K562 (cell line): ENCODE data around the gene ORAI3. TPM values are rescaled to one million over a fixed set of nuclear protein-coding genes. Genes with fewer than 3 reads are reported as not detected.

ENCODE experiments used
- BHLHE40 ChIP-seq: IDR thresholded peaks from 2 replicates; pipeline ENCODE4 v1.6.1; 2011; ENCODE audit warnings: low read length, improper control_type of control experiment
- BRCA1 ChIP-seq, 2 experiments: fragments of 450-650 bp in 1 of 2; sonication (generic) in 1 of 2; formaldehyde crosslinking in 1 of 2; IDR thresholded peaks; 2 replicates each; pipeline versions ENCODE4 v1.5.0 to v1.6.1; 2017 to 2020; ENCODE audit warnings: mild to moderate bottlenecking in 1 of 2, missing genetic modification reagents in 1 of 2
- HCFC1 ChIP-seq: IDR thresholded peaks from 2 replicates; pipeline ENCODE4 v1.6.1; 2012; ENCODE audit warnings: low read depth, low read length, improper control_type of control experiment
- HNRNPUL1 ChIP-seq: fragments of 200-400 bp; formaldehyde crosslinking; IDR thresholded peaks from 2 replicates; pipeline ENCODE4 v1.6.1; 2017; ENCODE audit warnings: low read length
- JUNB ChIP-seq: fragments of 450-650 bp; formaldehyde crosslinking; conservative IDR thresholded peaks from 2 replicates; pipeline ENCODE4 v1.4.0; 2020; ENCODE audit warnings: mild to moderate bottlenecking
- KDM5B ChIP-seq: fragments of 200-600 bp; sonication (generic); IDR thresholded peaks from 2 replicates; pipeline ENCODE4 v1.6.1; 2012; ENCODE audit warnings: low read depth, mild to moderate bottlenecking, moderate library complexity, low read length, control low read depth, inconsistent platforms; ENCODE audit not compliant: insufficient replicate concordance
- MCM5 ChIP-seq: fragments of 450-650 bp; IDR thresholded peaks from 2 replicates; pipeline ENCODE4 v1.6.1; 2016; ENCODE audit warnings: low read depth
- MECOM ChIP-seq: fragments of 250-450 bp; sonication (Bioruptor Pico); IDR thresholded peaks from 2 replicates; pipeline ENCODE4 v1.8.0; 2022; ENCODE audit warnings: inconsistent platforms
- NONO ChIP-seq, 2 experiments: fragments of 200-400 bp in 1 of 2; fragments of 450-650 bp in 1 of 2; formaldehyde crosslinking in 1 of 2; IDR thresholded peaks; 2 replicates each; pipeline ENCODE4 v1.6.1; 2017; ENCODE audit warnings: low read depth in 2 of 2, mild to moderate bottlenecking in 2 of 2, moderate library complexity in 2 of 2, low read length in 1 of 2
- PRMT5 ChIP-seq: sonication (generic); formaldehyde crosslinking; IDR thresholded peaks from 2 replicates; pipeline ENCODE4 v1.5.0; 2020; ENCODE audit warnings: missing genetic modification reagents
- SAFB2 ChIP-seq: fragments of 200-400 bp; formaldehyde crosslinking; IDR thresholded peaks from 2 replicates; pipeline ENCODE4 v1.6.1; 2018; ENCODE audit warnings: borderline replicate concordance, low read length, low read depth, moderate library complexity; ENCODE audit not compliant: severe bottlenecking
- SIN3A ChIP-seq, 2 experiments: fragments of 150-350 bp in 1 of 2; IDR thresholded peaks; 2 replicates each; pipeline ENCODE4 v1.6.1; 2011 to 2016; ENCODE audit warnings: borderline replicate concordance in 2 of 2, low read depth in 2 of 2, low read length in 2 of 2, mild to moderate bottlenecking in 2 of 2, moderate library complexity in 2 of 2; ENCODE audit not compliant: control insufficient read depth in 1 of 2
- TBP ChIP-seq: optimal IDR thresholded peaks from 2 replicates; pipeline ENCODE3; 2011; ENCODE audit warnings: low read depth, low read length, improper control_type of control experiment
- ZNF124 ChIP-seq: sonication (generic); formaldehyde crosslinking; IDR thresholded peaks from 2 replicates; pipeline ENCODE4 v1.8.1; 2022; ENCODE audit warnings: missing genetic modification reagents
- ZNF780A ChIP-seq: fragments of 250-450 bp; sonication (Bioruptor Pico); IDR thresholded peaks from 2 replicates; pipeline ENCODE4 v1.5.0; 2021; ENCODE audit warnings: mild to moderate bottlenecking
- polyA plus RNA-seq, 8 experiments: library from polyadenylated mRNA; depleted of rRNA in 4 of 8; stranded (reverse) in 5 of 8; unstranded in 3 of 8; fragments of >200 nt; fragmentation: Nextera tagmentation in 2 of 8; fragmentation: Illumina TruSeq in 1 of 8; extraction: Ambion mirVana in 2 of 8; extraction: Trizol in 1 of 8; gene quantifications; 2 replicates each; pipeline versions ENCODE4 v1.2.1 to v1.2.3, GENCODE V29; 2011 to 2014; ENCODE audit warnings: inconsistent platforms in 1 of 8, missing spikeins in 1 of 8
- total RNA-seq, 7 experiments: library from RNA; depleted of rRNA in 6 of 7; stranded (reverse); fragments of >200 nt in 6 of 7; fragmentation: Illumina TruSeq in 2 of 7; extraction: Trizol in 2 of 7; gene quantifications; 2 replicates each; pipeline versions ENCODE4 v1.2.1 to v1.2.3, GENCODE V29; 2011 to 2021; ENCODE audit warnings: low replicate concordance in 1 of 7
- TF ChIP-seq, protein P1 (sequence below): IDR thresholded peaks from 3 replicates; pipeline ENCODE4 v1.6.1; 2011; ENCODE audit warnings: borderline replicate concordance, mild to moderate bottlenecking, moderate library complexity; ENCODE audit not compliant: insufficient read length; ENCODE audit errors: extremely low read depth
- TF ChIP-seq, protein P2 (sequence below): fragments of 150-350 bp; conservative IDR thresholded peaks from 2 replicates; pipeline ENCODE4 v1.6.1; 2014; ENCODE audit warnings: low read length
- TF ChIP-seq, protein P3 (sequence below): sonication (generic); formaldehyde crosslinking; IDR thresholded peaks from 2 replicates; pipeline ENCODE4 v1.8.0; 2023; ENCODE audit warnings: mild to moderate bottlenecking, missing genetic modification reagents

ORAI3 gene
- total and polyA plus RNA-seq, 9 of the 15 experiments (the other 6 are each of a cell fraction or from before 2014, with no cell fraction given): 4.9 to 23.3 (median 14.1) TPM

DNA sequence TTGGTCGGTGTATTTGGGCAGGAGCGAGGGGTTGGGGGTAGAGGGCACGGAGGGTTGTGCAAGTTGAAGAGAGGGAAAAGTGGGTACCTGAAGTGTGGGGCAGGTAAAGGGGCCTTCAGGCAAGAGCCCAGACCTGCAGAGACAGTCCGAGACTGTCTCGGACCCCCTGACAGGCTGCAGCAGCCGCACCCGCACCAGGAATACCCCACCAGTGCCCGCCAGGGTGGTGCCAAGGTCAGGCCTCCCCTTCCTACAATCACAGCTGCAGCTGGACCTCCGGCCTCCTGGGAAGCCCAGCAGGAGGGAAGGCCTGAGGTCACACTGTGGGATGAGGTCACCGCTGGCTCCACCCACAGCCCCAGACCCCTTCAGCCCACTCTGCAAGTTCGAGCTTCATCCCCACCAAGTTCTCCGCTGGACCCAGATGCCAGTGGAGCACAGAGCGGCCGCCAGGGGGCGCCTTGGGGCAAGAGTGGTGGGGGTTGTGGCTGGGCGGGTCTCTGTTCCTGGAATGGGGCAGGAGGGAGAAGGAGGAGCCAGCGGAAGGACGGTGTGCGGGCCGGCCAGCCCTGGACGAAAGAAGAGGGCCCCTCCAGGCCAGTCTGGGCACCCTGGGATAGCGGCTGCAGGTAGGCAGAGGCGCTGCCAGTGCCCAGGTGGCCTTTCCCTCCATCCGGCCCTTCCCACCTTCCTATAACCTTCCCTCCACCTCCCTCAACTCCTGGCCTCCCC, 36.0 kb downstream of the ORAI3 start, which contains the start of gene HSD3B7 (continued):
- TF ChIP-seq NONO (IDR thresholded peaks at IDR 0.05; ENCODE audit: low read depth in 2 of 2, low read length in 1 of 2): no peak
- no peak for TF ChIP-seq JUNB
- no peak for TF ChIP-seq ZNF780A (CRISPR knock-in tag)
- 0 out of 4 replicates have a peak, but pooled peaks of 1 of the 2 experiments have one; percentile 50 for TF ChIP-seq SIN3A (IDR thresholded peaks at IDR 0.05; ENCODE audit: borderline replicate concordance in 2 of 2, control insufficient read depth in 1 of 2, low read depth in 2 of 2, low read length in 2 of 2)
- TF ChIP-seq BHLHE40: no peak; the same call in 1 of the 2 replicates
- TF ChIP-seq, protein P1, sequence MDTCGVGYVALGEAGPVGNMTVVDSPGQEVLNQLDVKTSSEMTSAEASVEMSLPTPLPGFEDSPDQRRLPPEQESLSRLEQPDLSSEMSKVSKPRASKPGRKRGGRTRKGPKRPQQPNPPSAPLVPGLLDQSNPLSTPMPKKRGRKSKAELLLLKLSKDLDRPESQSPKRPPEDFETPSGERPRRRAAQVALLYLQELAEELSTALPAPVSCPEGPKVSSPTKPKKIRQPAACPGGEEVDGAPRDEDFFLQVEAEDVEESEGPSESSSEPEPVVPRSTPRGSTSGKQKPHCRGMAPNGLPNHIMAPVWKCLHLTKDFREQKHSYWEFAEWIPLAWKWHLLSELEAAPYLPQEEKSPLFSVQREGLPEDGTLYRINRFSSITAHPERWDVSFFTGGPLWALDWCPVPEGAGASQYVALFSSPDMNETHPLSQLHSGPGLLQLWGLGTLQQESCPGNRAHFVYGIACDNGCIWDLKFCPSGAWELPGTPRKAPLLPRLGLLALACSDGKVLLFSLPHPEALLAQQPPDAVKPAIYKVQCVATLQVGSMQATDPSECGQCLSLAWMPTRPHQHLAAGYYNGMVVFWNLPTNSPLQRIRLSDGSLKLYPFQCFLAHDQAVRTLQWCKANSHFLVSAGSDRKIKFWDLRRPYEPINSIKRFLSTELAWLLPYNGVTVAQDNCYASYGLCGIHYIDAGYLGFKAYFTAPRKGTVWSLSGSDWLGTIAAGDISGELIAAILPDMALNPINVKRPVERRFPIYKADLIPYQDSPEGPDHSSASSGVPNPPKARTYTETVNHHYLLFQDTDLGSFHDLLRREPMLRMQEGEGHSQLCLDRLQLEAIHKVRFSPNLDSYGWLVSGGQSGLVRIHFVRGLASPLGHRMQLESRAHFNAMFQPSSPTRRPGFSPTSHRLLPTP: no peak
- TF ChIP-seq MCM5: no peak
- TF ChIP-seq HNRNPUL1: no peak
- no peak for TF ChIP-seq TBP
- TF ChIP-seq, protein P2, sequence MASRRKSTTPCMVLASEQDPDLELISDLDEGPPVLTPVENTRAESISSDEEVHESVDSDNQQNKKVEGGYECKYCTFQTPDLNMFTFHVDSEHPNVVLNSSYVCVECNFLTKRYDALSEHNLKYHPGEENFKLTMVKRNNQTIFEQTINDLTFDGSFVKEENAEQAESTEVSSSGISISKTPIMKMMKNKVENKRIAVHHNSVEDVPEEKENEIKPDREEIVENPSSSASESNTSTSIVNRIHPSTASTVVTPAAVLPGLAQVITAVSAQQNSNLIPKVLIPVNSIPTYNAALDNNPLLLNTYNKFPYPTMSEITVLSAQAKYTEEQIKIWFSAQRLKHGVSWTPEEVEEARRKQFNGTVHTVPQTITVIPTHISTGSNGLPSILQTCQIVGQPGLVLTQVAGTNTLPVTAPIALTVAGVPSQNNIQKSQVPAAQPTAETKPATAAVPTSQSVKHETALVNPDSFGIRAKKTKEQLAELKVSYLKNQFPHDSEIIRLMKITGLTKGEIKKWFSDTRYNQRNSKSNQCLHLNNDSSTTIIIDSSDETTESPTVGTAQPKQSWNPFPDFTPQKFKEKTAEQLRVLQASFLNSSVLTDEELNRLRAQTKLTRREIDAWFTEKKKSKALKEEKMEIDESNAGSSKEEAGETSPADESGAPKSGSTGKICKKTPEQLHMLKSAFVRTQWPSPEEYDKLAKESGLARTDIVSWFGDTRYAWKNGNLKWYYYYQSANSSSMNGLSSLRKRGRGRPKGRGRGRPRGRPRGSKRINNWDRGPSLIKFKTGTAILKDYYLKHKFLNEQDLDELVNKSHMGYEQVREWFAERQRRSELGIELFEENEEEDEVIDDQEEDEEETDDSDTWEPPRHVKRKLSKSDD: no peak
- TF ChIP-seq SAFB2: no peak
- no peak for TF ChIP-seq ZNF124 (CRISPR knock-in tag)
- peak; percentile 55 for TF ChIP-seq HCFC1
- TF ChIP-seq KDM5B: peak; percentile 29
- no peak for TF ChIP-seq BRCA1 (IDR thresholded peaks at IDR 0.05)
- TF ChIP-seq BRCA1 (CRISPR knock-in tag; IDR thresholded peaks at IDR 0.05): no peak
- TF ChIP-seq PRMT5 (CRISPR knock-in tag): no peak
- TF ChIP-seq, protein P3, sequence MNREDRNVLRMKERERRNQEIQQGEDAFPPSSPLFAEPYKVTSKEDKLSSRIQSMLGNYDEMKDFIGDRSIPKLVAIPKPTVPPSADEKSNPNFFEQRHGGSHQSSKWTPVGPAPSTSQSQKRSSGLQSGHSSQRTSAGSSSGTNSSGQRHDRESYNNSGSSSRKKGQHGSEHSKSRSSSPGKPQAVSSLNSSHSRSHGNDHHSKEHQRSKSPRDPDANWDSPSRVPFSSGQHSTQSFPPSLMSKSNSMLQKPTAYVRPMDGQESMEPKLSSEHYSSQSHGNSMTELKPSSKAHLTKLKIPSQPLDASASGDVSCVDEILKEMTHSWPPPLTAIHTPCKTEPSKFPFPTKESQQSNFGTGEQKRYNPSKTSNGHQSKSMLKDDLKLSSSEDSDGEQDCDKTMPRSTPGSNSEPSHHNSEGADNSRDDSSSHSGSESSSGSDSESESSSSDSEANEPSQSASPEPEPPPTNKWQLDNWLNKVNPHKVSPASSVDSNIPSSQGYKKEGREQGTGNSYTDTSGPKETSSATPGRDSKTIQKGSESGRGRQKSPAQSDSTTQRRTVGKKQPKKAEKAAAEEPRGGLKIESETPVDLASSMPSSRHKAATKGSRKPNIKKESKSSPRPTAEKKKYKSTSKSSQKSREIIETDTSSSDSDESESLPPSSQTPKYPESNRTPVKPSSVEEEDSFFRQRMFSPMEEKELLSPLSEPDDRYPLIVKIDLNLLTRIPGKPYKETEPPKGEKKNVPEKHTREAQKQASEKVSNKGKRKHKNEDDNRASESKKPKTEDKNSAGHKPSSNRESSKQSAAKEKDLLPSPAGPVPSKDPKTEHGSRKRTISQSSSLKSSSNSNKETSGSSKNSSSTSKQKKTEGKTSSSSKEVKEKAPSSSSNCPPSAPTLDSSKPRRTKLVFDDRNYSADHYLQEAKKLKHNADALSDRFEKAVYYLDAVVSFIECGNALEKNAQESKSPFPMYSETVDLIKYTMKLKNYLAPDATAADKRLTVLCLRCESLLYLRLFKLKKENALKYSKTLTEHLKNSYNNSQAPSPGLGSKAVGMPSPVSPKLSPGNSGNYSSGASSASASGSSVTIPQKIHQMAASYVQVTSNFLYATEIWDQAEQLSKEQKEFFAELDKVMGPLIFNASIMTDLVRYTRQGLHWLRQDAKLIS (CRISPR knock-in tag): no peak
- TF ChIP-seq MECOM (CRISPR knock-in tag): no peak
